ENCODE data around the gene KANK3.

GRCh38 chr19:8311461-8312260 is 31.4 kb downstream of the KANK3 start:
- no peak for TF ChIP-seq POLR2A (IDR thresholded peaks at IDR 0.05; ENCODE audit: low read depth, low read length)
- no peak for TF ChIP-seq POLR2AphosphoS5 (IDR thresholded peaks at IDR 0.05; ENCODE audit: low read depth, low read length)
- TF ChIP-seq TAF1 (IDR thresholded peaks at IDR 0.05; ENCODE audit: borderline replicate concordance, low read depth, low read length): no peak
